Measurements from ENCODE around the gene ISLR2.

Gene ISLR2

DNA sequence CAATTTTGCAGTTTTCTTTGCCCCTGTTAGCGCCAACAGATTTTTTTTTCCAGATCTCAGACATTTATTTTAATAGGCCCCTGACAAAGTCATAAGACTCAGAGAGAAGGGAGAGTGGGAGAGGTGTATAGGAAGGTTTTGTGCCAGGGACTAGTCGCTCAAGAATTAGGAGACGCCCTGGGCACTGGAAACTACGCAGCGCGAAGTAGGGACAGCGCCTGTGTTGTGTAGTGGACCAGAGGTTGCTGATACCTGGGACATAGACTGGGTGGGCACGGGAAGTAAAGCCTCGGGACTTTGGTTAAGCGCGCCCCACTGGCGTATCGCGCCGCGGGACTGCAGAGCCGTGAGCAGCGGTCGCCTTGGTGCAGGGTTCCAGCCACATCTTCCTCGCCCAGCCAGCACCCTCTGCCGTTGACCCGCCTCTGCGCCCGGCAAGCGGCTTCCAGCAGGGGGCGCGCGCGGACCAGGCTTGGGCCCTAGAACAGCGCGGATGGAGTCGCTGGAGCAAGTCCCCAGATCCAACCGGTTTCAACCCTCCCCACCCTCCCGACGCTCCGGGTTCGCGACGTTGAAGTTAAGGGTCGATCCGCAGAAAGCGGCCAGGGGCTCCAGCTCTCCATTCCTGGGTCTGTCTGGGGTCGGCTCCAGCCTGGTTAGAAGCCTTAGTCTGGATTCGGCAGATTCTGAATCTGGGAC lies 3.0 kb upstream of the ISLR2 start (continued):
- TF ChIP-seq ZNF670 (tag by site-specific recombination; IDR thresholded peaks at IDR 0.05; ENCODE audit: low read depth) (no peak), ZNF654 (tag by site-specific recombination; IDR thresholded peaks at IDR 0.05; ENCODE audit: low read depth) (peak; percentile 89), SALL2 (tag by site-specific recombination; IDR thresholded peaks at IDR 0.05; ENCODE audit: borderline replicate concordance) (no peak), ZNF266 (tag by site-specific recombination; IDR thresholded peaks at IDR 0.05; ENCODE audit: low read depth) (no peak), ZNF626 (tag by site-specific recombination; IDR thresholded peaks at IDR 0.05) (no peak), ZNF555 (tag by site-specific recombination; conservative IDR thresholded peaks at IDR 0.05) (no peak), ZNF596 (tag by site-specific recombination; IDR thresholded peaks at IDR 0.05) (no peak), ZNF747 (tag by site-specific recombination; IDR thresholded peaks at IDR 0.05) (no peak), ZNF521 (tag by site-specific recombination; IDR thresholded peaks at IDR 0.05) (no peak), ZNF157 (tag by site-specific recombination; IDR thresholded peaks at IDR 0.05) (no peak), ZNF121 (tag by site-specific recombination; IDR thresholded peaks at IDR 0.05) (peak; percentile 96), ZNF843 (tag by site-specific recombination; IDR thresholded peaks at IDR 0.05) (no peak), IKZF3 (tag by site-specific recombination; IDR thresholded peaks at IDR 0.05) (no peak; the same call in 1 of the 2 replicates), ZNF202 (tag by site-specific recombination; IDR thresholded peaks at IDR 0.05; ENCODE audit: borderline replicate concordance) (no peak), ZNF677 (tag by site-specific recombination; IDR thresholded peaks at IDR 0.05) (no peak), GLI2 (tag by site-specific recombination; IDR thresholded peaks at IDR 0.05; ENCODE audit: borderline replicate concordance, low read depth) (no peak), ZNF24 (tag by site-specific recombination; IDR thresholded peaks at IDR 0.05) (peak; percentile 52; the same call in 1 of the 2 replicates), KLF1 (tag by site-specific recombination; IDR thresholded peaks at IDR 0.05) (no peak), ZBTB8A (tag by site-specific recombination; IDR thresholded peaks at IDR 0.05) (peak; percentile 75), ZNF423 (tag by site-specific recombination; IDR thresholded peaks at IDR 0.05) (0 out of 2 replicates have a peak, but pooled peaks have one; percentile 43), BCL11B (tag by site-specific recombination; IDR thresholded peaks at IDR 0.05; ENCODE audit: low read depth) (peak; percentile 15; the same call in 1 of the 2 replicates)
- TF ChIP-seq, protein P1, sequence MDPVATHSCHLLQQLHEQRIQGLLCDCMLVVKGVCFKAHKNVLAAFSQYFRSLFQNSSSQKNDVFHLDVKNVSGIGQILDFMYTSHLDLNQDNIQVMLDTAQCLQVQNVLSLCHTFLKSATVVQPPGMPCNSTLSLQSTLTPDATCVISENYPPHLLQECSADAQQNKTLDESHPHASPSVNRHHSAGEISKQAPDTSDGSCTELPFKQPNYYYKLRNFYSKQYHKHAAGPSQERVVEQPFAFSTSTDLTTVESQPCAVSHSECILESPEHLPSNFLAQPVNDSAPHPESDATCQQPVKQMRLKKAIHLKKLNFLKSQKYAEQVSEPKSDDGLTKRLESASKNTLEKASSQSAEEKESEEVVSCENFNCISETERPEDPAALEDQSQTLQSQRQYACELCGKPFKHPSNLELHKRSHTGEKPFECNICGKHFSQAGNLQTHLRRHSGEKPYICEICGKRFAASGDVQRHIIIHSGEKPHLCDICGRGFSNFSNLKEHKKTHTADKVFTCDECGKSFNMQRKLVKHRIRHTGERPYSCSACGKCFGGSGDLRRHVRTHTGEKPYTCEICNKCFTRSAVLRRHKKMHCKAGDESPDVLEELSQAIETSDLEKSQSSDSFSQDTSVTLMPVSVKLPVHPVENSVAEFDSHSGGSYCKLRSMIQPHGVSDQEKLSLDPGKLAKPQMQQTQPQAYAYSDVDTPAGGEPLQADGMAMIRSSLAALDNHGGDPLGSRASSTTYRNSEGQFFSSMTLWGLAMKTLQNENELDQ (tag by site-specific recombination; IDR thresholded peaks at IDR 0.05; ENCODE audit: low read depth), result no peak
- TF ChIP-seq, protein P2, sequence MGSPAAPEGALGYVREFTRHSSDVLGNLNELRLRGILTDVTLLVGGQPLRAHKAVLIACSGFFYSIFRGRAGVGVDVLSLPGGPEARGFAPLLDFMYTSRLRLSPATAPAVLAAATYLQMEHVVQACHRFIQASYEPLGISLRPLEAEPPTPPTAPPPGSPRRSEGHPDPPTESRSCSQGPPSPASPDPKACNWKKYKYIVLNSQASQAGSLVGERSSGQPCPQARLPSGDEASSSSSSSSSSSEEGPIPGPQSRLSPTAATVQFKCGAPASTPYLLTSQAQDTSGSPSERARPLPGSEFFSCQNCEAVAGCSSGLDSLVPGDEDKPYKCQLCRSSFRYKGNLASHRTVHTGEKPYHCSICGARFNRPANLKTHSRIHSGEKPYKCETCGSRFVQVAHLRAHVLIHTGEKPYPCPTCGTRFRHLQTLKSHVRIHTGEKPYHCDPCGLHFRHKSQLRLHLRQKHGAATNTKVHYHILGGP (tag by site-specific recombination; IDR thresholded peaks at IDR 0.05), result no peak
- TF ChIP-seq, protein P3, sequence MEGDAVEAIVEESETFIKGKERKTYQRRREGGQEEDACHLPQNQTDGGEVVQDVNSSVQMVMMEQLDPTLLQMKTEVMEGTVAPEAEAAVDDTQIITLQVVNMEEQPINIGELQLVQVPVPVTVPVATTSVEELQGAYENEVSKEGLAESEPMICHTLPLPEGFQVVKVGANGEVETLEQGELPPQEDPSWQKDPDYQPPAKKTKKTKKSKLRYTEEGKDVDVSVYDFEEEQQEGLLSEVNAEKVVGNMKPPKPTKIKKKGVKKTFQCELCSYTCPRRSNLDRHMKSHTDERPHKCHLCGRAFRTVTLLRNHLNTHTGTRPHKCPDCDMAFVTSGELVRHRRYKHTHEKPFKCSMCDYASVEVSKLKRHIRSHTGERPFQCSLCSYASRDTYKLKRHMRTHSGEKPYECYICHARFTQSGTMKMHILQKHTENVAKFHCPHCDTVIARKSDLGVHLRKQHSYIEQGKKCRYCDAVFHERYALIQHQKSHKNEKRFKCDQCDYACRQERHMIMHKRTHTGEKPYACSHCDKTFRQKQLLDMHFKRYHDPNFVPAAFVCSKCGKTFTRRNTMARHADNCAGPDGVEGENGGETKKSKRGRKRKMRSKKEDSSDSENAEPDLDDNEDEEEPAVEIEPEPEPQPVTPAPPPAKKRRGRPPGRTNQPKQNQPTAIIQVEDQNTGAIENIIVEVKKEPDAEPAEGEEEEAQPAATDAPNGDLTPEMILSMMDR (tag by site-specific recombination; IDR thresholded peaks at IDR 0.05), result peak; percentile 100
- TF ChIP-seq, protein P4, sequence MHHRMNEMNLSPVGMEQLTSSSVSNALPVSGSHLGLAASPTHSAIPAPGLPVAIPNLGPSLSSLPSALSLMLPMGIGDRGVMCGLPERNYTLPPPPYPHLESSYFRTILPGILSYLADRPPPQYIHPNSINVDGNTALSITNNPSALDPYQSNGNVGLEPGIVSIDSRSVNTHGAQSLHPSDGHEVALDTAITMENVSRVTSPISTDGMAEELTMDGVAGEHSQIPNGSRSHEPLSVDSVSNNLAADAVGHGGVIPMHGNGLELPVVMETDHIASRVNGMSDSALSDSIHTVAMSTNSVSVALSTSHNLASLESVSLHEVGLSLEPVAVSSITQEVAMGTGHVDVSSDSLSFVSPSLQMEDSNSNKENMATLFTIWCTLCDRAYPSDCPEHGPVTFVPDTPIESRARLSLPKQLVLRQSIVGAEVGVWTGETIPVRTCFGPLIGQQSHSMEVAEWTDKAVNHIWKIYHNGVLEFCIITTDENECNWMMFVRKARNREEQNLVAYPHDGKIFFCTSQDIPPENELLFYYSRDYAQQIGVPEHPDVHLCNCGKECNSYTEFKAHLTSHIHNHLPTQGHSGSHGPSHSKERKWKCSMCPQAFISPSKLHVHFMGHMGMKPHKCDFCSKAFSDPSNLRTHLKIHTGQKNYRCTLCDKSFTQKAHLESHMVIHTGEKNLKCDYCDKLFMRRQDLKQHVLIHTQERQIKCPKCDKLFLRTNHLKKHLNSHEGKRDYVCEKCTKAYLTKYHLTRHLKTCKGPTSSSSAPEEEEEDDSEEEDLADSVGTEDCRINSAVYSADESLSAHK (tag by site-specific recombination; IDR thresholded peaks at IDR 0.05), result peak; percentile 91
- TF ChIP-seq, protein P5, sequence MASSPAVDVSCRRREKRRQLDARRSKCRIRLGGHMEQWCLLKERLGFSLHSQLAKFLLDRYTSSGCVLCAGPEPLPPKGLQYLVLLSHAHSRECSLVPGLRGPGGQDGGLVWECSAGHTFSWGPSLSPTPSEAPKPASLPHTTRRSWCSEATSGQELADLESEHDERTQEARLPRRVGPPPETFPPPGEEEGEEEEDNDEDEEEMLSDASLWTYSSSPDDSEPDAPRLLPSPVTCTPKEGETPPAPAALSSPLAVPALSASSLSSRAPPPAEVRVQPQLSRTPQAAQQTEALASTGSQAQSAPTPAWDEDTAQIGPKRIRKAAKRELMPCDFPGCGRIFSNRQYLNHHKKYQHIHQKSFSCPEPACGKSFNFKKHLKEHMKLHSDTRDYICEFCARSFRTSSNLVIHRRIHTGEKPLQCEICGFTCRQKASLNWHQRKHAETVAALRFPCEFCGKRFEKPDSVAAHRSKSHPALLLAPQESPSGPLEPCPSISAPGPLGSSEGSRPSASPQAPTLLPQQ (tag by site-specific recombination; IDR thresholded peaks at IDR 0.05), result peak; percentile 76
- TF ChIP-seq, protein P6, sequence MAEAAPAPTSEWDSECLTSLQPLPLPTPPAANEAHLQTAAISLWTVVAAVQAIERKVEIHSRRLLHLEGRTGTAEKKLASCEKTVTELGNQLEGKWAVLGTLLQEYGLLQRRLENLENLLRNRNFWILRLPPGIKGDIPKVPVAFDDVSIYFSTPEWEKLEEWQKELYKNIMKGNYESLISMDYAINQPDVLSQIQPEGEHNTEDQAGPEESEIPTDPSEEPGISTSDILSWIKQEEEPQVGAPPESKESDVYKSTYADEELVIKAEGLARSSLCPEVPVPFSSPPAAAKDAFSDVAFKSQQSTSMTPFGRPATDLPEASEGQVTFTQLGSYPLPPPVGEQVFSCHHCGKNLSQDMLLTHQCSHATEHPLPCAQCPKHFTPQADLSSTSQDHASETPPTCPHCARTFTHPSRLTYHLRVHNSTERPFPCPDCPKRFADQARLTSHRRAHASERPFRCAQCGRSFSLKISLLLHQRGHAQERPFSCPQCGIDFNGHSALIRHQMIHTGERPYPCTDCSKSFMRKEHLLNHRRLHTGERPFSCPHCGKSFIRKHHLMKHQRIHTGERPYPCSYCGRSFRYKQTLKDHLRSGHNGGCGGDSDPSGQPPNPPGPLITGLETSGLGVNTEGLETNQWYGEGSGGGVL (tag by site-specific recombination; IDR thresholded peaks at IDR 0.05), result peak; percentile 38; the same call in 1 of the 2 replicates

All from HEK293 (cell line).